HG03432 (cell line): ENCODE results near the gene ESRRG.

Experiments
- ATAC-seq: cut with Tn5 transposase; IDR thresholded peaks from one replicate; pipeline ENCODE4 v1.9.1; 2021; ENCODE audit warnings: mild to moderate bottlenecking, moderate library complexity; ENCODE audit not compliant: unreplicated experiment

ESRRG gene

GRCh38 chr1:216459651-216460207 lies 263.5 kb downstream of the ESRRG start:
- no peak for ATAC-seq

- ATAC-seq: no peak
Observed at GRCh38 chr1:216458812-216459211, 264.4 kb downstream of the ESRRG start.

DNA sequence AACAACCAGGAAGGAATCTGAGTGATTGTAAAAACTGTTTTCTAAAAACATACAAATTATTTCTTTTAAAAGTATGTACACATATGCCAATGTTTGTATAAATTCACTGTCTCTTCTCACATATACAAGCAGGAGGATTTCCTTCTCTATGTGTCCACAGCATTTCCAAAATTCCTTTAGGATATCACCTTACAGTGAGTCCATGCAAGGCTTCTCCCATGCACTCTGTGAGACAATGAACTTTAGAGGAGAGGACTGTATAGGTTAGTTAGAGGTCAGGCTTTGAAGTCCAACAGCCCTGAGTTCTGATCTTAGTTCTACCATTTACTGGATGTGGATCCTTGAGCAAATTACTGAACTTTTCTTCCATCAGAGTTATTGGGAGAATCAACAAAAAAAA lies 265.9 kb downstream of the ESRRG start:
- ATAC-seq: no peak

GRCh38 chr1:216456682-216457081 lies 266.5 kb downstream of the ESRRG start:
- ATAC-seq: no peak

- ATAC-seq: no peak
Observed at GRCh38 chr1:216453777-216454176, 269.5 kb downstream of the ESRRG start.
